ACHN (cell line): ENCODE data around the gene MAP7D1.
A peak's percentile ranks its signal among the peaks of the same experiment; 100 is the strongest.

Experiments used
- DNase-seq: peaks from one replicate; pipeline ENCODE4 v3.0.0-alpha.2; 2015
- in situ Hi-C: cut with HindIII; loops from 2 replicates; pipeline ENCODE4 v1.10.0; 2017; ENCODE audit warnings: low sequenced_read_pairs, low pct_ligation_motif_present, low pct_unique_long_range_greater_than_20kb

The MAP7D1 gene

DNA sequence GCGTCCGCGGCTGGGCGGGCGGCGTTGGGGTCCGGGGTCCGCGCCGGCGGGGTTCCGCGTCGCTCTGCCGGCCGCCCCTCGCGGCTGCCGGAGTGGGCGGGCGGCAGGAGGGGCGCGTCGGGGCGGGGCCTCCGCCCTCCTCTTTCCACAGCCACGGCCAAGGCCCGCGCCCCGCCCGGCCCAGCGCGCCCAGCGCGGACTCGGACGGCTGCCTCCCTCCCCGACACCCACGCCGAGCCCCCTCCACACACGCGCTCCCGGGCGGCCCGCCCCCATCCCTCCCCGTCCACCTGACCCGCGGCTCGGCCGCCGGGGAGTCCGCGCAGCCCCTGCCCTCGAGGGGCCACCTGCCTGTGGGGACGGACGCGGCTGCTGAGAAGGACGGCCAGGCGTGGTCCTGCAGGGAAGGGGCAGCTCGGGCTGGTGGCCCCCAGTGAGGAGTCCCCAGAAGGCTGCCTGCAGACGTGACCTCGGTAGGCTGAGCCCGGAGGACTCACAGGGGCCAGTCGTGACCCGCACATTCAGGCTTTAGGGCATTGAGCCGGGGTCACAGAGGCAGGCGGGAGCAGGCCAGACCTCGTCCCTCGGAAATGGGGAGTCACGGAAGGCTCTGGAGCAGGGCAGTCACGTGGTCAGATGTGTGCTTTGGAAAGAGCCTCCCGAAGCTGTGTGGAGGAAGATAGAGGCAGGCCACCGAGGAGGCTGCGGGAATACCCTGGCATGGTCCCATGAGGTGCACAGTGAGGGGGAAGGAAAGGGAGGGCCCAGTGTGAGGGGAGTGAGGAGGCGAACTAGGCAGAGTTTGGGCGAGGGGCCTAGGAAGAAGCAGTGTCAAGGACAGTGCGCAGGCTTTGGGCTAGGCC lies 30.6 kb upstream of the MAP7D1 start, which contains the start of gene COL8A2:
TSS of gene COL8A2 (minus strand) at position 94 of the 863 bp plus-strand sequence. CDS start 24,980 bp downstream, outside the sequence.
- in situ Hi-C loops, result loop anchor here (25.0 kb wide), 1 partner anchor 162 kb away; no protein-coding TSS in a partner anchor
- DNase-seq, result no peak

DNA sequence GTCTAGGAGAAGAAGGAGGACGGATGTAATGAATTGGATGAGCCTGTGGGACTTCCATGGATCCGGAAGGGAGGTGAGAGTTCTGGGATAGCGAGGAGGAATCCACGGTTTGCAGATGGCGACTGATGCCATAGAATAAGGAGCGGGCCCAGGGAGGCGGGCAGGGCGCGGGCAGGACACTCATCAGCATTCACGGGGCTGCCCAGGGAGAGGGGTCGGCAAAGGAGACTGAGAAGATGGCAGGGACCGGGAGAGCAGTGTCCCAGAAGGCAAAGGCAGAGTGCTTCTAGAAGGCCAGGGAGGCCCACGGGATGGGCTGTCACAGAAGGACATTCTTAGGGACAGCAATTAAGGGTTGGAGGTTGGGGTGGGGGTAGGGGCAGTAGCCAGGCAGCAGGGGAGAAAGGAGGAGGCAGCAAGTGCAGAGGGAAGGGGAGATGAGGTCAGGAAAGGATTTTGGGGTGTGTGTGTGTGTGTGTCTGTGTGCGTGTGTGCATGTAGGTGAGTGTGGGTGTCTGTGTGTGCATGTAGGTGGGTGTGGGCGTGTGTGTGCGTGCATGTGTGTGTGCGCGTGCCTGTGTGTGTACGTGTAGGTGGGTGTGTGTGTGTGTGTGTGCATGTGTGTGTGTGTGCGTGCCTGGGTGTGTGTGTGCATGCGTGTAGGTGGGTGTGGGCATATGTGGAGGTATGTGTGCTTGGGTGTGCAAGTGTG lies 29.8 kb upstream of the MAP7D1 start:
- in situ Hi-C loops, result loop anchor here (25.0 kb wide), 1 partner anchor 161 kb away; no protein-coding TSS in a partner anchor
- no peak for DNase-seq

DNA sequence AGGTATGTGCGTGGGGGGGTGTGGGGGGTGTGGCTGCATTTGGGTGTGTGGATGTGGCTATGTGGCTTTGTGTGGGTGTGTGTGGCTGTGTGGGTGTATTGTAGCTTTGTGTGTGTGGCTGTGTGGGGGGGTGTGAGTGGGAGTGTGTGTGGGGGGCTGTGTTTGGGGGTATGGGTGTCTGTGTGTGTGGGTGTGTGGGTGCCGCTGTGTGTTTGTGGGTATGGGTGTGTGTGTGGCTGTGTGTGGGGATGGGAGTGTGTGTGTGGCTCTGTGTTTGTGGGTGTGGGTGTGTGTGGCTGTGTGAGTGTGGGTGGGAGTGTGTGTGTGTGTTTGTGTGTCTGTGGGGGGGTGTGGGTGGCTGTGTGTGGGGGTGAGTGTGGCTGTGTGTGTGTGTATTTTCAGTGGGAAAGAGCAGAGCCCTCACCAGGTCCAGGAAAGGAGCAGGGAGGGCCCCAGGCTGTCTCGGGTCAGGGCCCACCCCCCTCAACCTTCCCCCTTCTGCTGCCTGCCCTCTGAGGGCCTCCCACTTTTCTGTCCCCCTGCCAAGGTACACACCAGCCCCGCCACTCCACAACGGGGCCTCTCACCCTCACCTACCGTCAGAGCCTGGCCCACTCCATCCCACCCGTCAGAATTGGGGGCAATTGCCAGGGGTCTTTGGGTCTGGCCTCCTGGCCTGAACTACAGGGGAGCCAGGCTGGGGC lies 29.0 kb upstream of the MAP7D1 start:
- no peak for DNase-seq
- in situ Hi-C loops, result loop anchor here (25.0 kb wide), 1 partner anchor 160 kb away; no protein-coding TSS in a partner anchor

DNA sequence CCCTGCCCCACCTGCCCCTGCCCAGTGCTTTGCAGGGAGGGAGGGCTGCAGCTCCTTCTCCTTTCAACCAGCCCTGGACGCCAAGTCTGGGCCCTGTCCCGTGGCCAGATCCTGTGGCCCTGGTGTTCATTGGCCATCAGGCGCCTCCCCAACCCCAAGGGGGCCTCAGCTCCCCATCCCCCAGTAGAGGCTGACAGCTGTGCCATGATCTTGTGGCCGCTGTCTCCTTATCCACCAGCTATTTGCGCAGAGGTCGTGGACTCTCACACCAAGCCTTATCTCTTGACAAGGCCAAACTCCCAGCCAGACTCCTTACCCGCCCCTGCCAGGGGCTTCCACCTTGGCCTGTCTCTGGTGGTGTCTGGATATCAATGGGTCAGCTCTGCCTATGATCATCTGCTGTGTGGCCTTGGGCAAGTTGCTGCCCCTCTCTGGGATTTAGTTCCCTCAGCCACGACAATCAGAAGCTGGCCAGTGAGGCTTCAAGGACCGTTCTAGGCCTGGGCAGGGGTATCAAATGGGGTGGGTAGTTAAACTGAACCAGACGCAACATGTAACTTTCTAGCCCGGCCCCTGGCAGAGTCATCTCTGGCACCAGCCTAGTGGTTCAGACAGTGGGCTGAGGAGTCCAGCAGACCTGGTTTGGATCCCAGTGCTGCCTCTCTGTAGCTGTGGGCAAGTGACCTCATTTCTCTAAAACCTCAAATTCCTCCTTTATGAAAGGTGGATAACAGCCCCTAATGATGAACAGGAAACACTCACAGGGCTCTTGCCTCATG lies 27.6 kb upstream of the MAP7D1 start:
- in situ Hi-C loops, result loop anchor here (25.0 kb wide), 1 partner anchor 159 kb away; no protein-coding TSS in a partner anchor
- DNase-seq, result no peak

DNA sequence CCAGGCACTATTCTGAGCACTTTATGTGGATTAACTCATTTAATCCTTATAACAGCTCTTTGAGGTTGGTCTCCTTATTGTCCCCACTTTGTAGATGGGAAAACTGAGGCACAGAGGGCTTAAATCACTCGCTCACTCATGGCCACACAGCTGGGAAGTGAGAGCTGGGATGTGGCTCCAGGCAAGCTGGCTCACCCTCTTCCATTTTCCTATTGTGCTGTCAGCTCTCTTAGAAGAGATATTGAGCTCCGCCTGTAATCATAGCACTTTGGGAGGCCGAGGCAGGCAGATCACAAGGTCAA lies 27.1 kb upstream of the MAP7D1 start:
- in situ Hi-C loops, result loop anchor here (25.0 kb wide), 1 partner anchor 158 kb away; no protein-coding TSS in a partner anchor
- DNase-seq, result no peak

DNA sequence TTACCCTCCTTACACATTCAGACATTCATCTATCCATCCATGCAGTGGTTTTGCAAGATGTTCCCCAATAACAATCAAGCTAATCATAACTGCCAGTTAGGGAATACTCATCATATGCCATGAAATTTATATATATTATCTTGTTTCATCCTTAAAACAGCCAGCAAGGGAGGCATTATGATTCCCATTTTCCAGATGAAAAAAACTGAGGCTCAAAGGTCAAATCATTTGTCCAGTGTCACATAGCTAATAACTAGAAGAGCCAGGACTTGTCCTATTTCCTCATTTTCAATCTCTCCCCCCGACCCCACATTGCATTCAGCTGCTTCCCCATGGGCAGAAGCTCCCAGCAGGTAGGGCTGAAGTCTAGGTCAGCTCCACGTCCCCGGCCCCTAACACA lies 23.9 kb upstream of the MAP7D1 start:
- no peak for DNase-seq
- in situ Hi-C loops, result loop anchor here (25.0 kb wide), 1 partner anchor 155 kb away; no protein-coding TSS in a partner anchor

DNA sequence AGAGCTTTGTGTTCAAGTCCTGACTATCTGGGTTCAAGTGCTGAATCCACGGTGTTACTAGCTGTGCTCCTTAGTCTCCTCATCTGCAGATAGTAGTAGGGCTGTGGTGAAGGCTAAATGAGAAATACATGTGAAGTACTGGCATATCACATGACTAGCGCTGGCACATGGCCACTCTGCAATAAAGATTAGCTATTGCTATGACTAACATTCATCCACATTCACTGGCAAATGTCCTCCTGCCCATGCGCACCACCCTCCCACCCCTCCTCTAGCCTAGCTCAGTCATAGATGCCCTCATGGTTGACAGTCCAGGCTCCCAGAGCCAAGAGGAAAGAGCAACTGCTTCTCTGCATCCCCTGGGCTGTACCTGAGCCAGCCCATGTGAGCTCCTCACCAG lies 22.5 kb upstream of the MAP7D1 start:
- in situ Hi-C loops, result loop anchor here (25.0 kb wide), 1 partner anchor 154 kb away; no protein-coding TSS in a partner anchor
- peak; percentile 92 for DNase-seq

DNA sequence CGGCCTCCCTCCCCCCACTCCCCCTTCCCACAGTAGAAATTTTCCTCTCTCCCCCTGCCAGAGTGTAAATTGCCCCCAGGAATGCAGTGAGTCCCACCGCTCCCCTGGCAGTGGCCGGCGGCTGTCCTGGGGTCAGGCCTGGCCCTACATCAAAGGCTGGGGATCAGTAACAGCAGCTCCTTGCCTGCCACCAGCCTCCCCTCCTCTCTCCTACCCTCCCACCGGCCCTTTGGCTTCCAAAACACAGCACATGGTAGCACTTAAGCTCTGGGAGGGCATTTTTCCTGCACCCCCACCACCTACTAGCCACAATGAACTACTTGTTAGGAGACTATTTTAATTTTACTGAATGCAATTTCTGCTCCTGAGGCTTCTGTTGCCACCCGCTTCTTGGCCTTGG lies 21.9 kb upstream of the MAP7D1 start:
- no peak for DNase-seq
- in situ Hi-C loops, result loop anchor here (25.0 kb wide), 1 partner anchor 153 kb away; no protein-coding TSS in a partner anchor

DNA sequence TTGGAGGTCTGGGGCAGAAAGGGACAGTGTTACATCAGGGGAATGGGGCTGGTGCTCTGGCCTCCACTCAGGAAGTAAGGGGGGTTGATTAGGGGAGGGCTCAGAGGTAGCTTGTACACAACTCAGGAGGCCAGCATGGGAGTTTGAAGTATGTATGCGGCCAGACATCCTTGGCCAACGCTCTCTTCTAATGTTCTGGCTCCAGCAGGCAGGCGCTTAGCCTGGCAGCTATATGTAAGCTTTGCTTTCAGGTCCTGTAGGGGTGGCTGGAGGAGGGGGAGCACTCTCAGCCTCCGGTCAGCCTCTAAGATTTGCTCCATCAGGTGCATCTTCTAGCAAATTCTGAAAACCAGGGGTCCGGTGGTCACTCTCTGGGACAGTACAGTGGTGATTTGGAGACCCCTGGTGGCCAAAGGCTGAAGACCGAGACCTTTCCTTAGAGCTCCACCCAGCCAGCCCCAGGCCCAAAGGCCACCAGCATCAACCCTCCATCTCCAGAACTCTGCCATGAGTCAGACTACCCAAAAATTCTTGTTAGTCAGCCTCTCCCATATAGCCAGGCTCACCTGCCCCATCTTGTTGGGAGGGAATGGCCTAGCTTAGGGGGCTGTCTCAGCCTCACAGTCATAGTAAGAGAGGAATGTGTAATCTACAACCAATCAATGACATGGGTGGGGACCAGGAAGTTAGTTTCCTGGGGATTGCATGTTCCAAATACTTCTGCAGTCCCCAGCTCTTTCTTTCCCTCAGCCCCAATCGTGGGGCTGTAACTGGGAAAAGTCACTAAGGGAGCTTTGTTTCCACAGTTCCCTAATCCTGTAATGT lies 21.2 kb upstream of the MAP7D1 start:
- DNase-seq, result peak; percentile 53
- in situ Hi-C loops, result loop anchor here (25.0 kb wide), 1 partner anchor 153 kb away; no protein-coding TSS in a partner anchor

DNA sequence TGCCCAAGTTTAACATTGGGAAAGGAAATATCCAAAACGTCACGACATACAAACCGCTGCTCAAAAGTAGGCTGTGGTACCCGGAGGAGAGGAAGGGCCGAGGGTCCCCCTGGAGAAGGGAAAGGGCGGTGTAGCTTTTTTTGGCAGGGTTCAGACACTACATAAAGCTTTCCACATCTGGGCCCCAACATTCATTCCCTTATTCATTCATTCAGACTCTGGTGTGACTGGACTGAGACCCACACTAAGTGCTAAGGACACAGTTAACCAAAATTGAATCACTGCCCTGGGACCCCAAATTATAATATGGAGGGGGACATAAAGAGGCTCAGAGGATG lies 20.7 kb upstream of the MAP7D1 start:
- no peak for DNase-seq
- in situ Hi-C loops, result loop anchor here (25.0 kb wide), 1 partner anchor 152 kb away; no protein-coding TSS in a partner anchor

DNA sequence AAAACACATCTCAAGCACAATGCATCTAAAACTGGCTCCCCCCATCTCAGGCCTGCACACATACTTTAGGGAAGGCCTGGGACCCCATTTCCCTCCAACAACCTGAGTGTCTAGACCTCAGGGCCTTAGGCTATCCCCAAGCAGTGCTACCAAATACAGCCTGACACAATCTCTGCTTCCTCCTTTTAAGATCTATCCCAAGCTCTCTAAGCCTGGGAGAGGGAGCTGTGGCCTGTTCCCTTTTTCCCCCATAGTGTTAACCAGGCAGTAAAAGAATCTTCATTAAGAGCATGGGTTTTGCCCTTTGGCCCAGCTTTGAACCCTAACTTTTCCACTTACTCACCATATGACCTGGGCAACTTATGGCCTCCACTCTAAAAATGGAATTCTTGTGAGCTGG lies 20.2 kb upstream of the MAP7D1 start:
- no peak for DNase-seq
- in situ Hi-C loops, result loop anchor here (25.0 kb wide), 1 partner anchor 152 kb away; no protein-coding TSS in a partner anchor

DNA sequence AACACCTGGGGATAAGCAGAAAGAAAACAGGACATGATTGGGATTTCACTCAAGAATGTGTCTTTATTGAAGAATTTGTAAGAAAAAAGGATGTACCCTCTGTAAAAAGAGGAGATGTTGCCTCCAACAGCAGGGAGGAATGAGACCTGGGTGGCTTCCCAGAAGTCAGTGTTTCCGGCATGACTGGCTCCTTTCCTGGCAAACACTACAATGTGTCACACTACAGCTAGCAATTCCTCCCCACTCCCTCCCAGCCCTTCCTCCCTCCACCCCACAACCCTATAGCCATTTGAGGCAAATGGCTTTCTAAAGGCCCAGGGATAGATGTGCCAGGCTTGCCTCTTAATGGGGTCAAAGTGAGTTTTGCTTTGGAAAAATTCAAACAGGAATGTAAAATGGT lies 19.4 kb upstream of the MAP7D1 start:
- in situ Hi-C loops, result loop anchor here (25.0 kb wide), 1 partner anchor 151 kb away; no protein-coding TSS in a partner anchor
- no peak for DNase-seq

DNA sequence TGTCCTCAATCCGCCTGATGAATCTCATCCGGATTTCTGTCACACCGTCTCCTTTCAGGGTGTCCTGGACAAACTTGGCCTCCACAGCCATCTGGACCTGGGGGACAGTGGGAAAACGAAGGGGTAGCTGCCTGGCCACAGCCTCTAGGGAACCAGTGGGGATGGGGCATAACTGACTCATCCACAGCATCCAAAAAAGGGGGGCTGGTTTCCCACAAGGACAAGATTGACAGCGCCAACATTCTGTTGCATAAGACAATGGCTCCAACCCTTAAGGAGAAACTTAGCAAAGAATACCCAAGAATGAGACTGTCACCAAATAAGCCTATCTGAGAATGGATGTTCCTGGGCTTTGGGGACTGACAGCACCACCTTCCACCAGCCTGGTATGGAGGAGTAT lies 18.7 kb upstream of the MAP7D1 start:
- in situ Hi-C loops, result loop anchor here (25.0 kb wide), 1 partner anchor 150 kb away; no protein-coding TSS in a partner anchor
- no peak for DNase-seq

DNA sequence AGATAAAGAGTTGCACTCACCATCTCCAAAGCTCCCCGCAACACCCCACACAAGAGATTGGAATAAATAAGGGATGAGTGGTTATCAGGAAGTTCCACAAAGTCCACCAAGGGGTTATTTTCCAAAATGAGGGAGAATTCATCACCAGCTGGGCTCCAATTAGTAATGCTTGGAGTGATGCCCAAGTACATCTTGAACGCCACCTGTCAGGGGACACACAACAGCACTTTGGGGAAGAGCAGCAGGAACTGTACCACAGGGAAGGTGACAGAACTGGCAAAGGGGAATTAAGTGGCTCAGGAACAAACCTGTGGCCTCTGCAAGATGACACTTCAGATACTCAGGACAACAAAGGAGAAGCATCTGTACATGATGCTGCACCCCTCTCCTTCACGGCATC lies 18.2 kb upstream of the MAP7D1 start:
- in situ Hi-C loops, result loop anchor here (25.0 kb wide), 1 partner anchor 150 kb away; no protein-coding TSS in a partner anchor
- no peak for DNase-seq

DNA sequence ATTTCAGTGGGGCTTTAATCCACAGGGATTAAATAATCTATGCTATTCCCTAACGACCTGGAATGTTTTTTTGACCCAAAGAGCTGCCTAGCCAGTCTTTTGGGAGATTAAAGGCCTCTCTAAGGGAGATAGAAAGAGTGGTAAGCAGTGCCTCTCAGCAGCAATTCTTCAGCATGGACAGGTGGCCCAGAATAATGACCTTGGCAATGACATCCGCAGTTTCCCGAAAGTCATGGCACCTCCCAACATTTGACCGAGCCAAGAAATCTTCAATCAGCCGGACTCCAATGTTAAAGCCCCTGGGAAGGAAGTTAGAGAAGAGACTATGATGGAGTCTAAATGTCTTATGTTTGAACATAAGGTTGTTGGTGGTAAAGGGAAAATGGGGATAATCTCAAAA lies 16.4 kb upstream of the MAP7D1 start:
- DNase-seq, result no peak
- in situ Hi-C loops, result loop anchor here (25.0 kb wide), 1 partner anchor 148 kb away; no protein-coding TSS in a partner anchor

DNA sequence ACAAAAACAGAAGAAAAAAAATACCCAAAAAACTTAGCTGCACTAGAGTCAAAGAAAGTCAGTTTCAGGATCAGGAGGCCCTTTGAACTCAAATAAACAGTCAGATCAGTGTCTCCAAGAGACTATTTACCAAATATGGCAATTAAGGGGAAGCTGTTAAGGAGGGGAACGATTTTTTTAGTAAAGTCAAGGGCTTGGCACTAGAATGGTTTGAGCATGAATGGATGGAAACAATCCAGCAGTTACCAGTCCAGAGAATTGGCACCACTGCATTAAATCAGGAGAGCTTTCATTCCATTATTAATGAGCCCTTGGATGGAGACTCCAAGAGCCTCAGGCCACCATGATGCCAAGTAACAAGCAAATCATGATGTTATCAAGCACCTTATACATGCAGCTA lies 13.8 kb upstream of the MAP7D1 start:
- no peak for DNase-seq
- in situ Hi-C loops, result loop anchor here (25.0 kb wide), 1 partner anchor 145 kb away; no protein-coding TSS in a partner anchor

DNA sequence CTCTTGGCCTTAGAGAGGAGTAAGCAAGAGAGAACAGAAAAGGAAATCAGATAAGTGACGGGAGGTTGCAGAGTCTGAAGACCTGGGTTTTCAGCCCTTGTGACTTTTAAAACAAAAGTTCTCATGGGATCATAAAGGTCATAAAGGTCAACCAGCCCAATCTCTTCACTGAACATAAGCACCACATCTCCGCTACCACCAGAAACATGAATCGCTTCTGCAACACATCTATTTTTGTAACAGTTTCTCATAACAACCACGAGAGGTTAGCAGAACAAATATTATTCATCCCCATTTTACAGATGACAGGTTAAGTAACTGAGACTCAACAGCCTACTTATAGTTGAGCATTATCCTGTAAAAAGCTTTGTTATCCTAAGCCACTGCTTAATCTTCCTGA lies 12.5 kb upstream of the MAP7D1 start:
- in situ Hi-C loops, result loop anchor here (25.0 kb wide), 1 partner anchor 144 kb away; no protein-coding TSS in a partner anchor
- DNase-seq, result no peak
